ENCODE results near the gene TMEM123. TPM values are rescaled to one million over a fixed set of nuclear protein-coding genes. Genes with fewer than 3 reads are reported as not detected.

TMEM123 gene
- total and polyA plus RNA-seq, 10 of the 15 experiments (the other 5 are each of a cell fraction or from before 2014, with no cell fraction given): 35.1 to 667 (median 123) TPM

GRCh38 chr11:102420547-102420946 lies 32.0 kb downstream of the TMEM123 start (continued):
- TF ChIP-seq ZBTB11 (CRISPR knock-in tag; IDR thresholded peaks at IDR 0.05) (no peak), CREB1 (IDR thresholded peaks at IDR 0.05; ENCODE audit: low read depth) (no peak), FOXK2 (IDR thresholded peaks at IDR 0.05) (no peak), CUX1 (IDR thresholded peaks at IDR 0.05; ENCODE audit: insufficient replicate concordance, low read depth, low read length) (no peak), IKZF1 (conservative IDR thresholded peaks at IDR 0.05) (peak; percentile 44; the same call in 1 of the 2 replicates), ETV6 (conservative IDR thresholded peaks at IDR 0.05 in 1 of 2, IDR thresholded peaks at IDR 0.05 in 1 of 2; ENCODE audit: borderline replicate concordance in 1 of 2, low read depth in 1 of 2) (no peak), JUNB (IDR thresholded peaks at IDR 0.05) (0 out of 2 replicates have a peak, but pooled peaks have one; percentile 18), IRF4 (IDR thresholded peaks at IDR 0.05; ENCODE audit: low read depth, low read length) (no peak), NFYB (IDR thresholded peaks at IDR 0.05; ENCODE audit: insufficient read depth, low read depth, low read length) (no peak), POLR2AphosphoS2 (IDR thresholded peaks at IDR 0.05; ENCODE audit: low read depth, low read length) (no peak), DPF2 (IDR thresholded peaks at IDR 0.05) (peak; percentile 63), SRF (IDR thresholded peaks at IDR 0.05; ENCODE audit: low read depth in 2 of 2, low read length in 2 of 2) (no peak), BCL11A (IDR thresholded peaks at IDR 0.05; ENCODE audit: low read depth, low read length) (no peak), RAD51 (IDR thresholded peaks at IDR 0.05) (no peak), SKIL (IDR thresholded peaks at IDR 0.05; ENCODE audit: low read depth, poor library complexity, severe bottlenecking) (peak; percentile 58), ZBTB40 (IDR thresholded peaks at IDR 0.05; ENCODE audit: borderline replicate concordance) (no peak)

Data from GM12878 (cell line).